Smooth muscle cell (in vitro differentiated cells): ENCODE data around the gene MTHFR. TPM values are rescaled to one million over a fixed set of nuclear protein-coding genes. Genes with fewer than 3 reads are reported as not detected.

Experiments used
- DNase-seq: peaks from one replicate; lab custom pipeline; 2025; ENCODE audit not compliant: unreplicated experiment; lab: John Stamatoyannopoulos, UW
- H2AFZ ChIP-seq: fragments of 200-600 bp; sonication (generic); 2 replicates; pipeline ENCODE4 v1.6.0; 2016; ENCODE audit warnings: antibody characterized with exemption, low read depth, mild to moderate bottlenecking
- H3F3A ChIP-seq: fragments of 200-600 bp; sonication (generic); 2 replicates; pipeline ENCODE4 v1.6.0; 2017; ENCODE audit warnings: antibody characterized with exemption, low read depth
- H3K27ac ChIP-seq: fragments of 200-600 bp; sonication (generic); 2 replicates; pipeline ENCODE4 v1.5.1; 2016; ENCODE audit warnings: low read depth, mild to moderate bottlenecking
- H3K27me3 ChIP-seq: fragments of 200-600 bp; sonication (generic); 2 replicates; pipeline ENCODE4 v1.6.1; 2016; ENCODE audit warnings: low read depth, mild to moderate bottlenecking
- H3K36me3 ChIP-seq: fragments of 200-600 bp; sonication (generic); 2 replicates; pipeline ENCODE4 v1.5.1; 2016; ENCODE audit warnings: low read depth
- H3K4me1 ChIP-seq: fragments of 200-600 bp; sonication (generic); 2 replicates; pipeline ENCODE4 v1.5.1; 2016; ENCODE audit warnings: low read depth
- H3K4me2 ChIP-seq: fragments of 200-600 bp; sonication (generic); 2 replicates; pipeline ENCODE4 v1.6.0; 2016; ENCODE audit warnings: mild to moderate bottlenecking
- H3K4me3 ChIP-seq: fragments of 200-600 bp; sonication (generic); 2 replicates; pipeline ENCODE4 v1.5.1; 2016; ENCODE audit warnings: mild to moderate bottlenecking
- H3K79me2 ChIP-seq: fragments of 200-600 bp; sonication (generic); 2 replicates; pipeline ENCODE4 v1.6.0; 2016; ENCODE audit warnings: low read depth, mild to moderate bottlenecking
- H3K9ac ChIP-seq: fragments of 200-600 bp; sonication (generic); 2 replicates; pipeline ENCODE4 v1.6.0; 2016; ENCODE audit warnings: low read depth
- H3K9me3 ChIP-seq: fragments of 200-600 bp; sonication (generic); replicated peaks from 2 replicates; pipeline ENCODE4 v1.5.1; 2016; ENCODE audit warnings: low read depth
- H4K20me1 ChIP-seq: fragments of 200-600 bp; sonication (generic); 2 replicates; pipeline ENCODE4 v1.6.0; 2016; ENCODE audit warnings: low read depth
- WGBS: methylation state at CpG from one replicate; pipeline ENCODE4 v1.1.7; 2016; ENCODE audit warnings: low lambda C conversion rate; 5-methylcytosine and 5-hydroxymethylcytosine counted together
- polyA plus RNA-seq: library from polyadenylated mRNA; unstranded; fragments of >200 nt; fragmentation: Nextera tagmentation; extraction: Ambion mirVana; gene quantifications from 2 replicates; pipeline ENCODE4 v1.2.1, GENCODE V29; 2016
- total RNA-seq: library from RNA; depleted of rRNA; stranded (reverse); fragments of >200 nt; gene quantifications from 2 replicates; pipeline ENCODE4 v1.2.3, GENCODE V29; 2014
- TF ChIP-seq, protein P1 (sequence below): fragments of 200-600 bp; sonication (generic); IDR thresholded peaks from 2 replicates; pipeline ENCODE4 v1.5.1; 2017; ENCODE audit warnings: borderline replicate concordance, mild to moderate bottlenecking, antibody characterized with exemption; ENCODE audit not compliant: insufficient read depth, poor library complexity, severe bottlenecking

MTHFR gene
- total and polyA plus RNA-seq, 2 experiments from 2014 or later, result 6.1 to 15.2 TPM

- no peaks in the 10 kb centered on the region for H3K4me1 ChIP-seq
- DNase-seq, result no peak
- no peaks in the 10 kb centered on the region for H3K9me3 ChIP-seq
- 97% methylated on average over 27 of the region's 27 CpGs for WGBS
- no peaks in the 10 kb centered on the region for H3K27me3 ChIP-seq
- no peak overlapping the region for H3K27ac ChIP-seq
- H4K20me1 ChIP-seq, result peaks cover 5% of the 10 kb centered on the region
- no peak overlapping the region for H3K4me2 ChIP-seq
- H3K79me2 ChIP-seq, result no peaks in the 10 kb centered on the region
- no peak overlapping the region for H3K9ac ChIP-seq
- H3K36me3 ChIP-seq, result no peaks in the 10 kb centered on the region
- H3K4me3 ChIP-seq, result no peak overlapping the region
- H2AFZ ChIP-seq, result no peak overlapping the region
- H3F3A ChIP-seq, result no peaks in the 10 kb centered on the region
- TF ChIP-seq, protein P1, sequence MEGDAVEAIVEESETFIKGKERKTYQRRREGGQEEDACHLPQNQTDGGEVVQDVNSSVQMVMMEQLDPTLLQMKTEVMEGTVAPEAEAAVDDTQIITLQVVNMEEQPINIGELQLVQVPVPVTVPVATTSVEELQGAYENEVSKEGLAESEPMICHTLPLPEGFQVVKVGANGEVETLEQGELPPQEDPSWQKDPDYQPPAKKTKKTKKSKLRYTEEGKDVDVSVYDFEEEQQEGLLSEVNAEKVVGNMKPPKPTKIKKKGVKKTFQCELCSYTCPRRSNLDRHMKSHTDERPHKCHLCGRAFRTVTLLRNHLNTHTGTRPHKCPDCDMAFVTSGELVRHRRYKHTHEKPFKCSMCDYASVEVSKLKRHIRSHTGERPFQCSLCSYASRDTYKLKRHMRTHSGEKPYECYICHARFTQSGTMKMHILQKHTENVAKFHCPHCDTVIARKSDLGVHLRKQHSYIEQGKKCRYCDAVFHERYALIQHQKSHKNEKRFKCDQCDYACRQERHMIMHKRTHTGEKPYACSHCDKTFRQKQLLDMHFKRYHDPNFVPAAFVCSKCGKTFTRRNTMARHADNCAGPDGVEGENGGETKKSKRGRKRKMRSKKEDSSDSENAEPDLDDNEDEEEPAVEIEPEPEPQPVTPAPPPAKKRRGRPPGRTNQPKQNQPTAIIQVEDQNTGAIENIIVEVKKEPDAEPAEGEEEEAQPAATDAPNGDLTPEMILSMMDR, result no peak
These were observed 57.2 kb downstream of the MTHFR start for GRCh38 chr1:11748294-11749202.

DNA sequence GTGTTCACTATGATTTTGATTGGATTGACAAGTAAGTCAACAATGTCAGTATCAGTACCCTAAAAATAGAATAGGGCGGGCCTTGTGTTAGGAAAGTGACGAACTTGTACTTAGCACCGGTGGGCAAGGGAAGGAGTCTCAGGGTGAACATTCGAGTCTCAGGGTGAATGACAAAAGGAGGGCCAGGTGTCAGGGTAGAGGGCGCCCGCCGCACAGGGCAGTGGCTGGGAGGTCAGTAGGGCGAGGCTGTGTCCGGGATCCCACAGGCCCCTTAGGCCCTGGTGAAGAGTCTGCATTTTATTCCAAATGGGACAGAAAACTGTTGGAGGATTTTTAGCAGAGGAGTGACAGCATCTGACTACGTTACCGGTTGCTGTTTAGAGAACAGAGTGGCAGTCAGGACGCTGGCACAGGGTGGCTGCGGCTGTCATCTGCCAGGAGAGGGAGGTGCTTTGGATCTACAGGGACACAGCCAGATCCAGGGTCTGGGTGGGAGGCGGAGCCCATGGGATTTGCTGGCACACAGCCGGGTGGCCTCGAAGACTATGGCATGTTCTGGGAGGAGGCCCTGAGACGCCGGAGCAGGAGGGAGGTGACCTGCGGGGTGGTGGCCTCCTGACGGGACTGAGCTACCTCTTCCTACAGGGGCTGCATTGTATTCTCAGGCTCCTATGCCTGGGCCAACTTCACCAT is 58.8 kb downstream of the MTHFR start:
- H3F3A ChIP-seq, result no peaks in the 10 kb centered on the region
- no peak for DNase-seq
- no peaks in the 10 kb centered on the region for H3K9me3 ChIP-seq
- TF ChIP-seq, protein P1, result no peak
- no peaks in the 10 kb centered on the region for H3K27me3 ChIP-seq
- no peaks in the 10 kb centered on the region for H3K79me2 ChIP-seq
- WGBS, result 93% methylated on average over 20 of the region's 20 CpGs
- H4K20me1 ChIP-seq, result peaks cover 18% of the 10 kb centered on the region
- H3K9ac ChIP-seq, result no peak overlapping the region
- no peak overlapping the region for H3K4me3 ChIP-seq
- no peak overlapping the region for H3K4me2 ChIP-seq
- H3K36me3 ChIP-seq, result no peaks in the 10 kb centered on the region
- H3K27ac ChIP-seq, result no peak overlapping the region
- no peaks in the 10 kb centered on the region for H3K4me1 ChIP-seq
- no peak overlapping the region for H2AFZ ChIP-seq

GRCh38 chr1:11746092-11746491 is 59.7 kb downstream of the MTHFR start:
- Histone ChIP-seq H4K20me1 (peaks cover 26% of the 10 kb centered on the region), H3F3A (no peaks in the 10 kb centered on the region), H3K4me3 (no peak overlapping the region), H3K4me2 (no peak overlapping the region), H3K27ac (no peak overlapping the region), H3K27me3 (no peaks in the 10 kb centered on the region), H3K4me1 (no peaks in the 10 kb centered on the region), H3K9ac (no peak overlapping the region), H3K9me3 (no peaks in the 10 kb centered on the region), H3K79me2 (no peaks in the 10 kb centered on the region), H2AFZ (no peak overlapping the region), H3K36me3 (no peaks in the 10 kb centered on the region)
- TF ChIP-seq, protein P1, result no peak
- DNase-seq, result no peak
- 94% methylated on average over 6 of the region's 6 CpGs for WGBS
